Subcutaneous adipose tissue (tissue), 4 donors: ENCODE measurements around the gene AK5. TPM values are rescaled to one million over a fixed set of nuclear protein-coding genes. Genes with fewer than 3 reads are reported as not detected.

Experiments used
- CTCF ChIP-seq: fragments of 450-650 bp; IDR thresholded peaks from one replicate; pipeline ENCODE4 v1.5.1; 2016; ENCODE audit warnings: low read depth, mild to moderate bottlenecking, control low read depth, antibody characterized with exemption, moderate library complexity
- total RNA-seq, 4 donors: library from RNA; depleted of rRNA; stranded (reverse); fragments of >200 nt; gene quantifications; one replicate each; pipeline ENCODE4 v1.1.0, GENCODE V29; 2016

AK5 gene
- total RNA-seq, 4 donors from 2014 or later: 0.34 to 0.38 TPM; not detected in 2

- TF ChIP-seq CTCF: no peak
Observed at GRCh38 chr1:77407738-77408375, 126.0 kb downstream of the AK5 start.

DNA sequence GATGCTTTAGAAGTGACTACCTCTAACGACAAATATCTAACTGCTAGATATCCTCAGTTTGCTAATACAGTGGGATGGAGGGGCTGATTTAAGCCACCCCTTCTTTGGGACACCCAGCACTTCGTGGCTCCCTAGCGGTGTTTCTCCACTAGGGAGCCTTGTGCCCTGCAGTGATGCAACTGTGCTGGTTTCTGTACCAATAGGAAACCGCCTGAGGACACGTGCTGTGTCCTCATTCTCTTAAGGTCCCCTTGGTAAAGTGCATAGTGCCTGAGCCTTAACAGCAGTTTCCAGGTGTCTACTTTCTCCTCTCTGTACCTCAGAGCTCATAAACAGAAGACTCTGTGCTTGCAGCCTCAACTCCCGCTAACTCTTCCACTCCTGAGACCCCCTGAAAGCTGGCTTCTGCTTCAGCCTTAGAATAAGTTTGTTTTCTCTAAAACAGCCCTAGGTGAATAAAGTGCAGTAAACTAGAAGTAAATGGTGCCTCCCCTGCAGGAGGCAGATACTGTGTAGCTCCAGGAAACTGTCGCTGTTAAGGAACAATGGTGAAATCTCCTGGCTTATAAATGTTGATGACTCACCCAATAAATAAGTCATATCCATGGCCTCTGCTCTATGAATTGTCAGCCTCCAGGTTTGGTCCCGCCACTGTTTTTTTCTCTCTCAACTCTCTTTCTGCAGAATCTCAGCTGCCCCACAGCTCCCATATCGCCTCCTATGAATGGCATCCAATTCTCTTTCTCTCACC, 130.4 kb downstream of the AK5 start:
- no peak for TF ChIP-seq CTCF

DNA sequence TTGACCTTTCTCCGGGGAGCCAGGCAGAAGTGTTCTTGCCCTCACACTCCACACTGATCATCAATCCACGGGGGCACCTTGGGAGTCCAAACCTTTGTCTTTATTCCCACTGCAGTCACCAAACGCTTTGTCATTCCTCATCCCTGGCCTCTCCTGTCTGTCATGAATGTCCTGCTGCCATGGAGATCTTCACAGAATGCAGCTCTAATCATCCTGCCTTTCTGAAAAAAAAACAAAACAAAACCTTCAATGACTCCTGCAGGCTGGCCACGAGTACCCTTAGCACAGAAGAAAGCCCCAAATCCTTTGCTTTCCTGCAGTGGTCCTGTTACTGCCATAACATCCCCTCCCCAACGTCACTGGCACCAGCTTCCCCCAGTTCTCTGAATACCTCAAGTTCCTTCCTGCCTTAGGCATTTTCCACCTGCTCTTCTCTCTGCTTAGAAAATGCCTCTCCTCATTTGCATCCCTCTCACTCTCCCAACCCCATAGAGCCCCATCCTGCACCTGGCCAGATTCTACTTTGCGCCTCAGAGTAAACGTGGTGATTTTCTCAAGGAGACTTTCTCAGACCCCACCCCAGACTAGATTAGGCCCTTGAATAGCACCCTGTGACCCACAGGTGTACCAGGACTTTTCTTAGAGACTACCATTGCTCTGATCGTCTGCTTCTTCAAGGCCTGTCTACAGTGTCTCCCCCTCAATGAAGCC, 131.2 kb downstream of the AK5 start:
- no peak for TF ChIP-seq CTCF

GRCh38 chr1:77413541-77414335, 131.9 kb downstream of the AK5 start:
- TF ChIP-seq CTCF: no peak

DNA sequence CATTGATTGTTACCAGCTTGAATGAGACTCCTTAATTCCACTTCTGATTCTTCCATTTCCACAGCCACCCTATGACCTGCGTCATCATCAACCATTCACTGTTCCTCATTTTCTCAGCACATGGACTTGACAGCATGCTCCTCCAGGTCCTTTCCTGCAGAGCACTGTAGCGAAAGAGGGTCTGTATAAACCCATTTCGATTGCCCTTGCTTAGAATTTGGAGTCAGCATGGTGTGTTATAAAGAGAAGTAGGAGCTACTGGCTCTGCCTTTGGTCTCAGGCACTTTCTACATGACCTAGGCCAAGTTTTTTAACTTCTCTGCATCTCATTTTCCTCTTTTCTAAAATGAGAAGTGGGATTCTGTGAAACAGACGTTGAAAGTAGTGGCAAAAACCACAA, 133.8 kb downstream of the AK5 start:
- TF ChIP-seq CTCF: no peak

DNA sequence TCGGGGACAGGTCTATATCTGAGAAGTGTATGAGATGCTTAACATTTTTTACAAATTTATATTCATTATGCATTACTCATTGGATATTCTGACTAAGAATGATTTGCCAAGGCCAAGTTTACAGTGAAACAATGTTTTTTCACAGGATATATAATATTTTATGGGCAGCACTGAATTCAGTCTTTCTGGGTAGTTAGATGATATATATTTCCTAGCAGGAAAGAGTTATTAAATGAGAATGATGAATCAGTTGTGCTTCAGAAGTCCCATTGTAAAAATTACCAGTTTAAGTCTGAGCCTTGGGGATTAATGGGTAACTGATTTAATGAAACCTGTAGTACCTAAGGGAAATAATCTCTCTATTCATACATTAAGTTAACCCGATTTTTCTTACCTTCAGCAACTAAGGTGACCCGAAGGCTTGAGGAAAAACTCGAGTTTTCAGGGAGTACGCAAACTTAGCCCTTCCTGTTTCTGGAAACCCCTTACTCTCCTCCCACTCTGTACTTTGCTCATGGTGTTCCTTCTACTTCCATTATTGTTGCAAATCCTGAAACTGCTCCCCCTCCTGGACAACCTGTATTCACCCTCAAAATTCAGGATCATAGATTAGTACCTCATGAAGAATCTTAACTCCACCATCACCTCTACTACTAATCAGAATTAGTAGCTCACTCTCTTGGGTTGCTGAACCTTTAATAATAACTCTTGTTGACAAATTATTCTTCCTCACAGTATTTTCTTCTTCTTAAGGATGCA, 135.1 kb downstream of the AK5 start:
- no peak for TF ChIP-seq CTCF
